NCI-H2196 (cell line): ENCODE results near the gene HYI.
"Not testable (repeated sequence)": the region's sequence is repeated elsewhere in the genome, so short reads cannot be mapped to it uniquely, and the experiment has no call there.

Experiments used
- DNase-seq: peaks from one replicate; lab custom pipeline; 2025; ENCODE audit not compliant: unreplicated experiment; lab: John Stamatoyannopoulos, UW

HYI gene

GRCh38 chr1:43432171-43432860 is 21.4 kb downstream of the HYI start:
- DNase-seq: no peak

- no peak for DNase-seq
Observed at GRCh38 chr1:43431676-43432075, 22.1 kb downstream of the HYI start.

- DNase-seq: no peak
Observed at GRCh38 chr1:43430831-43431230, 22.9 kb downstream of the HYI start.

GRCh38 chr1:43427941-43428340 is 25.8 kb downstream of the HYI start:
- no peak for DNase-seq

- no peak for DNase-seq
Observed at GRCh38 chr1:43427524-43427923, 26.2 kb downstream of the HYI start.

GRCh38 chr1:43426221-43426620 is 27.5 kb downstream of the HYI start:
- no peak for DNase-seq

GRCh38 chr1:43425045-43425444 is 28.7 kb downstream of the HYI start:
- no peak for DNase-seq

- no peak for DNase-seq
Observed at GRCh38 chr1:43423672-43424550, 29.8 kb downstream of the HYI start.

GRCh38 chr1:43422995-43423671 is 30.6 kb downstream of the HYI start:
- no peak for DNase-seq

- DNase-seq: no peak
Observed at GRCh38 chr1:43421976-43422750, 31.6 kb downstream of the HYI start.

- DNase-seq: no peak
Observed at GRCh38 chr1:43421396-43421795, 32.3 kb downstream of the HYI start.

GRCh38 chr1:43420874-43421273 is 32.9 kb downstream of the HYI start:
- DNase-seq: no peak

GRCh38 chr1:43419627-43420425 is 33.9 kb downstream of the HYI start:
- no peak for DNase-seq

- DNase-seq: no peak
Observed at GRCh38 chr1:43418858-43419257, 34.9 kb downstream of the HYI start.

GRCh38 chr1:43415901-43416300 is 37.8 kb downstream of the HYI start:
- DNase-seq: no peak

GRCh38 chr1:43414634-43415223 is 39.0 kb downstream of the HYI start:
- DNase-seq: peak; percentile 62

- DNase-seq: not testable (repeated sequence)
Observed at GRCh38 chr1:43413426-43413825, 40.3 kb downstream of the HYI start.

GRCh38 chr1:43410571-43410970 is 43.2 kb downstream of the HYI start:
- DNase-seq: no peak

GRCh38 chr1:43405876-43406234 is 47.9 kb downstream of the HYI start:
- no peak for DNase-seq
